ENCODE results near the gene SBSN. TPM values are rescaled to one million over a fixed set of nuclear protein-coding genes. Genes with fewer than 3 reads are reported as not detected.

SBSN gene
- total and polyA plus RNA-seq, 10 of the 15 experiments (the other 5 are each of a cell fraction or from before 2014, with no cell fraction given) = 0.09 TPM; not detected in 9

GRCh38 chr19:35497406-35497805 is 30.7 kb downstream of the SBSN start:
- ChIA-PET RAD21 (ENCODE audit: unreplicated experiment) (no interaction called here), POLR2A (interaction anchor here (0.7 kb wide), 1 partner anchor 81 kb away, joined by 3 read pairs; no protein-coding TSS in a partner anchor), CTCF (interaction anchor here (1.0 to 7.2 kb wide), 5 partner anchors 11 to 216 kb away, joined by 3 to 111 read pairs (median 4); partner anchors contain the start of gene HAMP), SMC1A (ENCODE audit: uncharacterized antibody, unreplicated experiment) (interaction anchor here (0.7 to 4.2 kb wide), 6 partner anchors 9 to 144 kb away, joined by 3 to 44 read pairs (median 6); no protein-coding TSS in a partner anchor)
- H3K4me3 ChIP-seq = no peak overlapping the region
- H3K4me2 ChIP-seq (ENCODE audit: control insufficient read depth, insufficient read depth) = no peak overlapping the region
- in situ Hi-C loops (cut with MboI) (no loop called here), intact Hi-C loops (cut with micrococcal nuclease; ENCODE audit: unreplicated experiment) (loop anchor here (10.0 kb wide), 1 partner anchor 233 kb away; the partner anchor contains the start of gene USF2)
- FAIRE-seq (no peak), ATAC-seq (no peak), DNase-seq (ENCODE audit: low read depth, low spot score) (no peak)
- WGBS (ENCODE audit: insufficient coverage, insufficient replicate concordance, low lambda C conversion rate, missing lambda C conversion rate) = 35% methylated on average over 14 of the region's 14 CpGs
- no peaks in the 10 kb centered on the region for H3K79me2 ChIP-seq (ENCODE audit: control insufficient read depth, insufficient read depth, low read length)
- no peak overlapping the region for H3K27ac ChIP-seq (ENCODE audit: control insufficient read depth, insufficient read depth)
- H3K9ac ChIP-seq (ENCODE audit: control insufficient read depth, insufficient read depth, low read length) = no peak overlapping the region
- H3K36me3 ChIP-seq (ENCODE audit: control insufficient read depth in 2 of 2, insufficient read depth in 2 of 2, low read length in 1 of 2) = no peaks in the 10 kb centered on the region
- H3K4me1 ChIP-seq (ENCODE audit: control insufficient read depth, insufficient read depth, low read length) = peaks cover 13% of the 10 kb centered on the region
- no TSS peak for BruUV-seq (replicated peaks)
- no peaks in the 10 kb centered on the region for H3K9me3 ChIP-seq (replicated peaks; ENCODE audit: control insufficient read depth, insufficient read depth, low read length)
- H3K27me3 ChIP-seq (replicated peaks in 1 of 2; ENCODE audit: control insufficient read depth in 2 of 2, insufficient read depth in 2 of 2, low read length in 1 of 2) = no peaks in the 10 kb centered on the region
- H2AFZ ChIP-seq (ENCODE audit: control insufficient read depth, low read depth, low read length) = no peak overlapping the region
- no peak for TF ChIP-seq MEF2B (IDR thresholded peaks at IDR 0.05; ENCODE audit: partially characterized antibody, poor library complexity, severe bottlenecking)
- TF ChIP-seq PAX5 (IDR thresholded peaks at IDR 0.05; ENCODE audit: borderline replicate concordance, low read depth, low read length) = no peak
- TF ChIP-seq YY1 (IDR thresholded peaks at IDR 0.05; ENCODE audit: low read depth, low read length) = no peak
- TF ChIP-seq NR2C1 (IDR thresholded peaks at IDR 0.05) = no peak
- TF ChIP-seq TARDBP (IDR thresholded peaks at IDR 0.05; ENCODE audit: borderline replicate concordance) = no peak
- TF ChIP-seq USF2 (IDR thresholded peaks at IDR 0.05; ENCODE audit: borderline replicate concordance, low read depth, low read length) = no peak
- TF ChIP-seq SMAD1 (IDR thresholded peaks at IDR 0.05; ENCODE audit: low read depth, partially characterized antibody) = no peak
- TF ChIP-seq ZNF24 (IDR thresholded peaks at IDR 0.05) = no peak
- TF ChIP-seq NFYB (IDR thresholded peaks at IDR 0.05; ENCODE audit: insufficient read depth, low read depth, low read length) = no peak
- TF ChIP-seq, protein P1, sequence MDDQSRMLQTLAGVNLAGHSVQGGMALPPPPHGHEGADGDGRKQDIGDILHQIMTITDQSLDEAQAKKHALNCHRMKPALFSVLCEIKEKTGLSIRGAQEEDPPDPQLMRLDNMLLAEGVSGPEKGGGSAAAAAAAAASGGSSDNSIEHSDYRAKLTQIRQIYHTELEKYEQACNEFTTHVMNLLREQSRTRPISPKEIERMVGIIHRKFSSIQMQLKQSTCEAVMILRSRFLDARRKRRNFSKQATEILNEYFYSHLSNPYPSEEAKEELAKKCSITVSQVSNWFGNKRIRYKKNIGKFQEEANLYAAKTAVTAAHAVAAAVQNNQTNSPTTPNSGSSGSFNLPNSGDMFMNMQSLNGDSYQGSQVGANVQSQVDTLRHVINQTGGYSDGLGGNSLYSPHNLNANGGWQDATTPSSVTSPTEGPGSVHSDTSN (IDR thresholded peaks at IDR 0.05; ENCODE audit: insufficient replicate concordance, low read depth, low read length) = no peak
- TF ChIP-seq CBX5 (IDR thresholded peaks at IDR 0.05; ENCODE audit: low read depth) = no peak
- TF ChIP-seq TCF7 (IDR thresholded peaks at IDR 0.05; ENCODE audit: borderline replicate concordance) = no peak
- no peak for TF ChIP-seq ELK1 (IDR thresholded peaks at IDR 0.05; ENCODE audit: low read depth, low read length)
- TF ChIP-seq ZNF384 (IDR thresholded peaks at IDR 0.05; ENCODE audit: borderline replicate concordance, low read depth, low read length) = no peak
- no peaks in the 10 kb centered on the region for H4K20me1 ChIP-seq (ENCODE audit: control insufficient read depth, insufficient read depth)

Data from GM12878 (cell line).